HepG2 (cell line): ENCODE results near the gene CDV3. TPM values are rescaled to one million over a fixed set of nuclear protein-coding genes. Genes with fewer than 3 reads are reported as not detected.

ENCODE experiments used
- AGO2 ChIP-seq: fragments of 200-400 bp; formaldehyde crosslinking; optimal IDR thresholded peaks from 2 replicates; pipeline ENCODE3; 2017; ENCODE audit warnings: mild to moderate bottlenecking, low read depth, low read length, moderate library complexity
- ARHGAP35 ChIP-seq: sonication (generic); formaldehyde crosslinking; IDR thresholded peaks from 2 replicates; pipeline ENCODE4 v1.9.0; 2022; ENCODE audit warnings: mild to moderate bottlenecking, inconsistent platforms, moderate library complexity, missing genetic modification reagents, borderline replicate concordance
- CCAR2 ChIP-seq: fragments of 200-400 bp; formaldehyde crosslinking; optimal IDR thresholded peaks from 2 replicates; pipeline ENCODE3; 2018; ENCODE audit warnings: low read depth, mild to moderate bottlenecking, low read length, moderate library complexity
- GATAD2A ChIP-seq: IDR thresholded peaks from 2 replicates; pipeline ENCODE4 v1.6.1; 2016
- LCORL ChIP-seq, 2 experiments: fragments of 450-650 bp in 1 of 2; sonication (generic) in 1 of 2; formaldehyde crosslinking in 1 of 2; IDR thresholded peaks; 2 replicates each; pipeline versions ENCODE4 v1.5.0 to v1.6.1; 2017 to 2020; ENCODE audit warnings: antibody characterized with exemption in 1 of 2, missing genetic modification reagents in 1 of 2
- NR2F6 ChIP-seq, 2 experiments: IDR thresholded peaks; 2 replicates each; pipeline ENCODE4 v1.6.1; 2016; ENCODE audit warnings: antibody characterized with exemption in 1 of 2, mild to moderate bottlenecking in 1 of 2
- PAF1 ChIP-seq: IDR thresholded peaks from 2 replicates; pipeline ENCODE4 v1.6.1; 2016; ENCODE audit warnings: missing genetic modification reagents, missing compliant biosample characterization
- YY1 ChIP-seq: IDR thresholded peaks from 2 replicates; pipeline ENCODE4 v1.6.1; 2011; ENCODE audit warnings: low read length, low read depth, moderate library complexity, mild to moderate bottlenecking; ENCODE audit not compliant: insufficient read depth, insufficient replicate concordance
- ZNF251 ChIP-seq: sonication (generic); formaldehyde crosslinking; IDR thresholded peaks from 2 replicates; pipeline ENCODE4 v1.9.0; 2021; ENCODE audit warnings: mild to moderate bottlenecking, missing genetic modification reagents
- ZNF567 ChIP-seq: sonication (generic); formaldehyde crosslinking; IDR thresholded peaks from 2 replicates; pipeline ENCODE4 v1.8.1; 2023; ENCODE audit warnings: mild to moderate bottlenecking, missing genetic modification reagents, borderline replicate concordance
- ZNF737 ChIP-seq: sonication (generic); formaldehyde crosslinking; IDR thresholded peaks from 2 replicates; pipeline ENCODE4 v1.5.0; 2020; ENCODE audit warnings: missing genetic modification reagents, mild to moderate bottlenecking, borderline replicate concordance
- polyA plus RNA-seq, 8 experiments: library from polyadenylated mRNA; depleted of rRNA in 3 of 8; stranded (reverse) in 7 of 8; unstranded in 1 of 8; fragments of >200 nt; fragmentation: Illumina TruSeq in 4 of 8; extraction: Trizol in 4 of 8; gene quantifications; 2 replicates each; pipeline versions ENCODE4 v1.2.1 to v1.2.3, GENCODE V29; 2011 to 2016; ENCODE audit warnings: low read depth in 4 of 8, missing spikeins in 1 of 8, mixed read lengths in 1 of 8; ENCODE audit not compliant: insufficient read depth in 1 of 8
- total RNA-seq, 5 experiments: library from RNA; depleted of rRNA; stranded (reverse); fragments of >200 nt; fragmentation: Illumina TruSeq; extraction: Trizol; gene quantifications; 2 replicates each; pipeline ENCODE4 v1.2.3, GENCODE V29; 2016; ENCODE audit warnings: low read depth in 1 of 5
- TF ChIP-seq, protein P1 (sequence below): sonication (generic); formaldehyde crosslinking; IDR thresholded peaks from 2 replicates; pipeline ENCODE4; 2020; ENCODE audit warnings: missing genetic modification reagents, mild to moderate bottlenecking, borderline replicate concordance
- TF ChIP-seq, protein P2 (sequence below): IDR thresholded peaks from 2 replicates; pipeline ENCODE4 v1.6.1; 2016; ENCODE audit warnings: missing genetic modification reagents, missing compliant biosample characterization
- TF ChIP-seq, protein P3 (sequence below): sonication (generic); formaldehyde crosslinking; IDR thresholded peaks from 2 replicates; pipeline ENCODE4 v1.8.1; 2023; ENCODE audit warnings: mild to moderate bottlenecking, inconsistent platforms, moderate library complexity, missing genetic modification reagents, borderline replicate concordance
- TF ChIP-seq, protein P4 (sequence below): sonication (generic); formaldehyde crosslinking; IDR thresholded peaks from 2 replicates; pipeline ENCODE4 v1.4.0; 2020; ENCODE audit warnings: missing genetic modification reagents
- TF ChIP-seq, protein P5 (sequence below): sonication (generic); formaldehyde crosslinking; IDR thresholded peaks from 2 replicates; pipeline ENCODE4 v1.4.0; 2020; ENCODE audit warnings: missing genetic modification reagents

The CDV3 gene
- total and polyA plus RNA-seq, 2 of the 13 experiments (the other 11 are each of a cell fraction or from before 2014, with no cell fraction given), result 46.6 to 145 TPM

DNA sequence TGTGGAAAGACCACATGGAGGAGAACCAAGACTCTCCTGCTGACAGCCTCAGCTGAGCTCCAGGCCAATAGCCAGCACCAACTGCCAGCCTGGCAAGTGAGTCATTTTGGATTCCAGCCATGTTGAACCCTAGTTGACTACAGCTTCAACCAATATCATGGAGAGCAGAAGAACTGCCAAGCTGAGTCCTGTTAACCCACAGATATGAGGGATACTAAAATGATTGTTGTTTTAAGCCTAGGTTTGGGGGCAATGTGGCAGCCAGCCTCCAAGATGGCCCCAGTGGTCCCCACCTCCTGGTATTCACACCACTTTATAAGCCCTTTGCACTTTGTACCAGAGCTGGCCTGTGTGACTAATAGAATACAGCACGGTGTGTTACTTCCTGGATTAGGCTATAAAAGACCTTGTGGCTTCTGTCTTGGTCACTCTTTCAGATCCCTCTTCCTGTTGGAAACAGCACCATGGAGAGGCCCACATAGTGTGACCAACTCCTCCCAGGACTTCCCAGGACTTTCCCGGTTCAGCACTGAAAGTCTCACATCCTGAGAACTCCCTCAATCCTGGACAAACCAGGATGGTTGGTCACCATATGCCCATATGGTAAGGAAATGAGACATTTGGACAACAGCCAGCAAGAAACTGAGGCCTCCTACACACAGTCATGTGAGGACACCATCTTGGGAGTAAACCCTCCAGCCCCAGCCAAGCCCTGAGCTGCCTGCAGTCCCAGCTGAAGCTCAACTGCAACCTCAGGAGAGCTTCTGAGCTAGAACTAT is 32.4 kb upstream of the CDV3 start (continued):
- TF ChIP-seq, protein P1, sequence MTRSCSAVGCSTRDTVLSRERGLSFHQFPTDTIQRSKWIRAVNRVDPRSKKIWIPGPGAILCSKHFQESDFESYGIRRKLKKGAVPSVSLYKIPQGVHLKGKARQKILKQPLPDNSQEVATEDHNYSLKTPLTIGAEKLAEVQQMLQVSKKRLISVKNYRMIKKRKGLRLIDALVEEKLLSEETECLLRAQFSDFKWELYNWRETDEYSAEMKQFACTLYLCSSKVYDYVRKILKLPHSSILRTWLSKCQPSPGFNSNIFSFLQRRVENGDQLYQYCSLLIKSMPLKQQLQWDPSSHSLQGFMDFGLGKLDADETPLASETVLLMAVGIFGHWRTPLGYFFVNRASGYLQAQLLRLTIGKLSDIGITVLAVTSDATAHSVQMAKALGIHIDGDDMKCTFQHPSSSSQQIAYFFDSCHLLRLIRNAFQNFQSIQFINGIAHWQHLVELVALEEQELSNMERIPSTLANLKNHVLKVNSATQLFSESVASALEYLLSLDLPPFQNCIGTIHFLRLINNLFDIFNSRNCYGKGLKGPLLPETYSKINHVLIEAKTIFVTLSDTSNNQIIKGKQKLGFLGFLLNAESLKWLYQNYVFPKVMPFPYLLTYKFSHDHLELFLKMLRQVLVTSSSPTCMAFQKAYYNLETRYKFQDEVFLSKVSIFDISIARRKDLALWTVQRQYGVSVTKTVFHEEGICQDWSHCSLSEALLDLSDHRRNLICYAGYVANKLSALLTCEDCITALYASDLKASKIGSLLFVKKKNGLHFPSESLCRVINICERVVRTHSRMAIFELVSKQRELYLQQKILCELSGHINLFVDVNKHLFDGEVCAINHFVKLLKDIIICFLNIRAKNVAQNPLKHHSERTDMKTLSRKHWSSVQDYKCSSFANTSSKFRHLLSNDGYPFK (CRISPR knock-in tag), result no peak
- TF ChIP-seq ZNF251 (CRISPR knock-in tag) (no peak), ARHGAP35 (CRISPR knock-in tag) (no peak), ZNF567 (no peak), CCAR2 (no peak), YY1 (peak; percentile 48), AGO2 (no peak), NR2F6 (IDR thresholded peaks at IDR 0.05) (no peak), NR2F6 (CRISPR knock-in tag; IDR thresholded peaks at IDR 0.05) (0 out of 2 replicates have a peak, but pooled peaks have one; percentile 12), LCORL (IDR thresholded peaks at IDR 0.05) (no peak), LCORL (CRISPR knock-in tag; IDR thresholded peaks at IDR 0.05) (peak; percentile 43; the same call in 1 of the 2 replicates), GATAD2A (CRISPR knock-in tag) (peak; percentile 40; the same call in 1 of the 2 replicates), ZNF737 (CRISPR knock-in tag) (no peak), PAF1 (no peak)
- TF ChIP-seq, protein P2, sequence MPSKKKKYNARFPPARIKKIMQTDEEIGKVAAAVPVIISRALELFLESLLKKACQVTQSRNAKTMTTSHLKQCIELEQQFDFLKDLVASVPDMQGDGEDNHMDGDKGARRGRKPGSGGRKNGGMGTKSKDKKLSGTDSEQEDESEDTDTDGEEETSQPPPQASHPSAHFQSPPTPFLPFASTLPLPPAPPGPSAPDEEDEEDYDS, result peak; percentile 37; the same call in 1 of the 2 replicates
- TF ChIP-seq, protein P3, sequence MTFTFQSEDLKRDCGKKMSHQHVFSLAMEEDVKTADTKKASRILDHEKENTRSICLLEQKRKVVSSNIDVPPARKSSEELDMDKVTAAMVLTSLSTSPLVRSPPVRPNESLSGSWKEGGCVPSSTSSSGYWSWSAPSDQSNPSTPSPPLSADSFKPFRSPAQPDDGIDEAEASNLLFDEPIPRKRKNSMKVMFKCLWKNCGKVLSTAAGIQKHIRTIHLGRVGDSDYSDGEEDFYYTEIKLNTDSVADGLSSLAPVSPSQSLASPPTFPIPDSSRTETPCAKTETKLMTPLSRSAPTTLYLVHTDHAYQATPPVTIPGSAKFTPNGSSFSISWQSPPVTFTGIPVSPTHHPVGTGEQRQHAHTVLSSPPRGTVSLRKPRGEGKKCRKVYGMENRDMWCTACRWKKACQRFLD (CRISPR knock-in tag), result no peak
- TF ChIP-seq, protein P4, sequence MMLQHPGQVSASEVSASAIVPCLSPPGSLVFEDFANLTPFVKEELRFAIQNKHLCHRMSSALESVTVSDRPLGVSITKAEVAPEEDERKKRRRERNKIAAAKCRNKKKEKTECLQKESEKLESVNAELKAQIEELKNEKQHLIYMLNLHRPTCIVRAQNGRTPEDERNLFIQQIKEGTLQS (CRISPR knock-in tag), result no peak
- TF ChIP-seq, protein P5, sequence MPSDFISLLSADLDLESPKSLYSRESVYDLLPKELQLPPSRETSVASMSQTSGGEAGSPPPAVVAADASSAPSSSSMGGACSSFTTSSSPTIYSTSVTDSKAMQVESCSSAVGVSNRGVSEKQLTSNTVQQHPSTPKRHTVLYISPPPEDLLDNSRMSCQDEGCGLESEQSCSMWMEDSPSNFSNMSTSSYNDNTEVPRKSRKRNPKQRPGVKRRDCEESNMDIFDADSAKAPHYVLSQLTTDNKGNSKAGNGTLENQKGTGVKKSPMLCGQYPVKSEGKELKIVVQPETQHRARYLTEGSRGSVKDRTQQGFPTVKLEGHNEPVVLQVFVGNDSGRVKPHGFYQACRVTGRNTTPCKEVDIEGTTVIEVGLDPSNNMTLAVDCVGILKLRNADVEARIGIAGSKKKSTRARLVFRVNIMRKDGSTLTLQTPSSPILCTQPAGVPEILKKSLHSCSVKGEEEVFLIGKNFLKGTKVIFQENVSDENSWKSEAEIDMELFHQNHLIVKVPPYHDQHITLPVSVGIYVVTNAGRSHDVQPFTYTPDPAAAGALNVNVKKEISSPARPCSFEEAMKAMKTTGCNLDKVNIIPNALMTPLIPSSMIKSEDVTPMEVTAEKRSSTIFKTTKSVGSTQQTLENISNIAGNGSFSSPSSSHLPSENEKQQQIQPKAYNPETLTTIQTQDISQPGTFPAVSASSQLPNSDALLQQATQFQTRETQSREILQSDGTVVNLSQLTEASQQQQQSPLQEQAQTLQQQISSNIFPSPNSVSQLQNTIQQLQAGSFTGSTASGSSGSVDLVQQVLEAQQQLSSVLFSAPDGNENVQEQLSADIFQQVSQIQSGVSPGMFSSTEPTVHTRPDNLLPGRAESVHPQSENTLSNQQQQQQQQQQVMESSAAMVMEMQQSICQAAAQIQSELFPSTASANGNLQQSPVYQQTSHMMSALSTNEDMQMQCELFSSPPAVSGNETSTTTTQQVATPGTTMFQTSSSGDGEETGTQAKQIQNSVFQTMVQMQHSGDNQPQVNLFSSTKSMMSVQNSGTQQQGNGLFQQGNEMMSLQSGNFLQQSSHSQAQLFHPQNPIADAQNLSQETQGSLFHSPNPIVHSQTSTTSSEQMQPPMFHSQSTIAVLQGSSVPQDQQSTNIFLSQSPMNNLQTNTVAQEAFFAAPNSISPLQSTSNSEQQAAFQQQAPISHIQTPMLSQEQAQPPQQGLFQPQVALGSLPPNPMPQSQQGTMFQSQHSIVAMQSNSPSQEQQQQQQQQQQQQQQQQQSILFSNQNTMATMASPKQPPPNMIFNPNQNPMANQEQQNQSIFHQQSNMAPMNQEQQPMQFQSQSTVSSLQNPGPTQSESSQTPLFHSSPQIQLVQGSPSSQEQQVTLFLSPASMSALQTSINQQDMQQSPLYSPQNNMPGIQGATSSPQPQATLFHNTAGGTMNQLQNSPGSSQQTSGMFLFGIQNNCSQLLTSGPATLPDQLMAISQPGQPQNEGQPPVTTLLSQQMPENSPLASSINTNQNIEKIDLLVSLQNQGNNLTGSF (CRISPR knock-in tag), result no peak
